Thyroid gland (tissue), 4 donors: Measurements from ENCODE around the gene WDR7. TPM values are rescaled to one million over a fixed set of nuclear protein-coding genes. Genes with fewer than 3 reads are reported as not detected.

Experiments
- DNase-seq, 2 donors: peaks; one replicate each; pipeline ENCODE4 v3.0.0-alpha.2; 2019
- H3K27ac ChIP-seq, 3 donors: fragments of 200-600 bp; sonication (generic); 1 replicate in 2 of 3; 2 replicates in 1 of 3; pipeline ENCODE4 v1.5.1; 2016 to 2019; ENCODE audit warnings: mild to moderate bottlenecking in 1 of 3, moderate library complexity in 1 of 3
- H3K27me3 ChIP-seq: fragments of 200-600 bp; sonication (generic); one replicate; pipeline ENCODE4 v1.5.1; 2019
- H3K36me3 ChIP-seq, 2 donors: fragments of 200-600 bp; sonication (generic); one replicate each; pipeline ENCODE4 v1.5.1; 2016 to 2019
- H3K4me1 ChIP-seq, 2 donors: fragments of 200-600 bp; sonication (generic); one replicate each; pipeline ENCODE4 v1.5.1; 2017 to 2019
- H3K4me3 ChIP-seq, 3 donors: fragments of 200-600 bp; sonication (generic); replicated peaks in 1 of 3; 1 replicate in 2 of 3; 2 replicates in 1 of 3; pipeline ENCODE4 v1.5.1; 2016; ENCODE audit warnings: mild to moderate bottlenecking in 1 of 3
- H3K9me3 ChIP-seq: fragments of 200-600 bp; sonication (generic); one replicate; pipeline ENCODE4 v1.5.1; 2017
- POLR2A ChIP-seq, 2 donors: fragments of 450-650 bp; IDR thresholded peaks; one replicate each; pipeline ENCODE4 v1.6.1; 2017; ENCODE audit warnings: antibody characterized with exemption in 2 of 2, mild to moderate bottlenecking in 2 of 2, moderate library complexity in 1 of 2
- WGBS, 2 donors: methylation state at CpG; one replicate each; pipeline ENCODE4 v1.1.5; 2017; 5-methylcytosine and 5-hydroxymethylcytosine counted together
- intact Hi-C: fragments of 100-400 bp; cut with DNase I; formaldehyde crosslinking; loops from one replicate; pipeline ENCODE4 v1.15.1; 2023
- total RNA-seq, 4 donors: library from RNA; depleted of rRNA; stranded (reverse); fragments of >200 nt; gene quantifications; one replicate each; pipeline ENCODE4 v1.2.3, GENCODE V29; 2016
- TF ChIP-seq, protein P1 (sequence below), 6 experiments: fragments of 200-600 bp in 3 of 6; fragments of 450-650 bp in 3 of 6; sonication (generic) in 3 of 6; IDR thresholded peaks; one replicate each; pipeline ENCODE4 v1.5.1; 2016 to 2019; ENCODE audit warnings: antibody characterized with exemption in 6 of 6, mild to moderate bottlenecking in 2 of 6, inconsistent platforms in 1 of 6, moderate library complexity in 1 of 6

The WDR7 gene
- total RNA-seq, 4 donors from 2014 or later: 42.0 to 88.8 (median 49.6) TPM

DNA sequence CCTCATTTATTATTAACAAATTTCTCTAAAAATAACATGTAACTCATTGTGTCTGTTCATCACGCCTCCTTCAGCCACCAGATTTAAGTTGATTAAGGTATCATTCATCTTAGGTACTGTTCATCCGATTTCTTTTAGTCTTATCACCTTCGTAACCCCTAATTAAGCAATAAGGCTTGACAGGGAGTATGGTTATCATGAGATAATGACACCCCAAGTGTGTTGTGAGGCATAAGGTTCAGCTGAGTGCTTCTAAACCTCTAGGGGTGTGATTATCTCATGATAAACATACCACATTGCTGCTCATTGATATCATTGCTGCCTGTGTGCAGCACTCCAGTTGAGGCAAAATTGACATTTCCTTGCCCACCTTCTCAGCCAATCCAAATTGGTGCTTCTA, 336.9 kb downstream of the WDR7 start:
- Histone ChIP-seq H3K27ac (no peak overlapping the region), H3K9me3 (no peaks in the 10 kb centered on the region), H3K36me3 (no peaks in the 10 kb centered on the region), H3K27me3 (no peaks in the 10 kb centered on the region), H3K4me3 (no peak overlapping the region), H3K4me1 (no peaks in the 10 kb centered on the region)
- TF ChIP-seq POLR2A (IDR thresholded peaks at IDR 0.05): no peak
- TF ChIP-seq, protein P1, sequence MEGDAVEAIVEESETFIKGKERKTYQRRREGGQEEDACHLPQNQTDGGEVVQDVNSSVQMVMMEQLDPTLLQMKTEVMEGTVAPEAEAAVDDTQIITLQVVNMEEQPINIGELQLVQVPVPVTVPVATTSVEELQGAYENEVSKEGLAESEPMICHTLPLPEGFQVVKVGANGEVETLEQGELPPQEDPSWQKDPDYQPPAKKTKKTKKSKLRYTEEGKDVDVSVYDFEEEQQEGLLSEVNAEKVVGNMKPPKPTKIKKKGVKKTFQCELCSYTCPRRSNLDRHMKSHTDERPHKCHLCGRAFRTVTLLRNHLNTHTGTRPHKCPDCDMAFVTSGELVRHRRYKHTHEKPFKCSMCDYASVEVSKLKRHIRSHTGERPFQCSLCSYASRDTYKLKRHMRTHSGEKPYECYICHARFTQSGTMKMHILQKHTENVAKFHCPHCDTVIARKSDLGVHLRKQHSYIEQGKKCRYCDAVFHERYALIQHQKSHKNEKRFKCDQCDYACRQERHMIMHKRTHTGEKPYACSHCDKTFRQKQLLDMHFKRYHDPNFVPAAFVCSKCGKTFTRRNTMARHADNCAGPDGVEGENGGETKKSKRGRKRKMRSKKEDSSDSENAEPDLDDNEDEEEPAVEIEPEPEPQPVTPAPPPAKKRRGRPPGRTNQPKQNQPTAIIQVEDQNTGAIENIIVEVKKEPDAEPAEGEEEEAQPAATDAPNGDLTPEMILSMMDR (IDR thresholded peaks at IDR 0.05): no peak
- WGBS, 2 donors: 93 to 96% methylated on average over 3 of the region's 3 CpGs
- no peak for DNase-seq
- intact Hi-C loops: no loop called here

DNA sequence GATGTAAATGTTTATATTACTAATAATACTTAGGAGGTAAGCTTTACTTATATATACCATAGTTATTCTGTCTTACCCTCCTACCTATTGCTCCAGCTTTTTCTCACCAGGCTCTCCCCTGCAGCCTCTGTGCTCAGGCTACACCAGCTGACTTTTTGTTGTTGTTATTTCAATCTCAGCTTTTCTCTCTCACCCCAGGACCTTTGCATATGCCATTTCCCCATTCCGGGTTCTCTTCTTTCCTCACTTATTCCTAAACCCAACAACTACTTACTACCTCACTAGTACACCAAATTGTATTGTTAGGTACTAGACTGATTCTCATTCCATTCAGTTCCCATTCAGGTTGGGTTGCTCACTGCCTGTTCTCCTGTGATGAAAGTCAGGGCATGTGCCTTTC, 339.5 kb downstream of the WDR7 start:
- DNase-seq: no peak
- Histone ChIP-seq H3K9me3 (no peaks in the 10 kb centered on the region), H3K36me3 (no peaks in the 10 kb centered on the region), H3K27ac (no peak overlapping the region), H3K4me3 (no peak overlapping the region), H3K27me3 (no peaks in the 10 kb centered on the region), H3K4me1 (no peaks in the 10 kb centered on the region)
- TF ChIP-seq, protein P1 (IDR thresholded peaks at IDR 0.05): no peak
- TF ChIP-seq POLR2A (IDR thresholded peaks at IDR 0.05): no peak
- WGBS, 2 donors: 91 to 98% methylated on average over 1 of the region's 1 CpG
- intact Hi-C loops: no loop called here

DNA sequence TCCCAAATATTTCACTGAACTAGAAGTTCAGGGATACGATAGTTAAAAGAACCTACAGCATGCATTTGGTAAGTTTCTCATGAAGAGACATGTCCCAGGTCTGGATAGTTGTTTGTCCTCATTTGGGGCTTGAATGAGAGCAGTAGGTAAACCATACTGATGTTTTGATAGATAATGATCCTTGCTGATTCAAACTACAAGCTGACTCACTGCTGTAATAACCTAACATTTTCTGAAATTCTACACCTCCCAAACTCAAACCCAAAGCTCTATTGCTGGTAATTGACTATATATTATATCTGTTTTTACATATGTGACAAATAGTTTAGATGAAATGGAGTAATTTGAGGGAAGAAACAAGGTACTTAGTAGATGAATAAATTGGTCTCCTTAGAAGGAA, 341.6 kb downstream of the WDR7 start:
- Histone ChIP-seq H3K27ac (no peak overlapping the region), H3K9me3 (no peaks in the 10 kb centered on the region), H3K4me3 (no peak overlapping the region), H3K36me3 (no peaks in the 10 kb centered on the region), H3K4me1 (no peaks in the 10 kb centered on the region), H3K27me3 (no peaks in the 10 kb centered on the region)
- no peak for DNase-seq
- WGBS, 2 donors: 92 to 93% methylated on average over 1 of the region's 1 CpG
- intact Hi-C loops: no loop called here
- TF ChIP-seq POLR2A (IDR thresholded peaks at IDR 0.05): no peak
- TF ChIP-seq, protein P1 (IDR thresholded peaks at IDR 0.05): no peak

DNA sequence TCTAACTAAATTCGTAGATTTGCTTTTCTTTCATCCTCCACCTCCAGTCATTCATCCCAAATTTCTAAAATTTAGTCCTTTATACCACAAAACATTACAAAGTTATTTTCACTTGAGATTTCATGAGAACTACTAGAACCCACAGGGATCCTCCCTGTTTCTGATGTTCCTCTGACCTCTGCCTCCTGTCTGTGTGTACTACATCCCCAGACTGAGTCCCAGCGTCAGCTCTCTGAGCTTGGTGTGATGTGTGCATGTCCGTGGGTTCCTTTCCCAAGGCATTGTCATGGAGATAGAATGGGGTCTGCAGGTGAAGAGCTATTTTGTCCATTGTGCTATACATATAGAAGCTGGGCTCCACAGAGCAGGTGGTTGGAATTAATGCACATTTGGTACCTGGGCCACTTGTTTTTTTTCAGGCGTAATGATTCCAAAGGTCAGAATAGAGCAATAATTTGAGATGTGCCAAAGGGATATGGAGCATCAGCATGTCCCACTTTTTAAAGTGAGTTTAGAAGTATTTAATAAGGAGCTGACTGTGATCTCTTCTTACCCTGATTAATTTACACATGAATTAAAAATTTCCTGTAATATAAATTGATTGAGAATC, 344.5 kb downstream of the WDR7 start:
- intact Hi-C loops: no loop called here
- no peaks in the 10 kb centered on the region for H3K36me3 ChIP-seq
- no peaks in the 10 kb centered on the region for H3K4me1 ChIP-seq
- H3K4me3 ChIP-seq: no peak overlapping the region
- TF ChIP-seq POLR2A (IDR thresholded peaks at IDR 0.05): no peak
- H3K9me3 ChIP-seq: no peaks in the 10 kb centered on the region
- WGBS, 2 donors: 93 to 97% methylated on average over 4 of the region's 4 CpGs
- DNase-seq: no peak
- H3K27me3 ChIP-seq: no peaks in the 10 kb centered on the region
- H3K27ac ChIP-seq: no peak overlapping the region

DNA sequence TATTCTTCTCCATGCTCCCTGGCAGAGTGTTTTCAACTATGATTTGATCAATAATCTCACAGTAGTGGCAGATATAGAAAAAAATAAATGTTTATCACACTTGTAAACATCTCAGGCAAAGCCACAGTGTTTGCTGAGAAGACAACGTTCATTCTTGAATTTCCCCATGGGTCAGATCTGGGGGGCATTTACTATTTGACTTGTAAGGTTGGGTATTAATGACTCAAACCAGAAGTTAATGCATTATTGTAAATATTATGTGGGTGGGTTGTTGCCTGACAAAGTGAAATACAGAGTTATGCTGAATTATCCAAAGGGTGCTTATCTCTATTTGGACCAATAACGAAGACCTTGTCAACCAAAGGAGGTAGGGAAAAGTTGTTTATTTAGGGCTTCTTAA, 346.0 kb downstream of the WDR7 start:
- no peaks in the 10 kb centered on the region for H3K9me3 ChIP-seq
- 87 to 96% methylated on average over 2 of the region's 2 CpGs for WGBS, 2 donors
- no peak for TF ChIP-seq POLR2A (IDR thresholded peaks at IDR 0.05)
- TF ChIP-seq, protein P1 (IDR thresholded peaks at IDR 0.05): no peak

More for the DNA sequence above, 346.0 kb downstream of the WDR7 start:
- Histone ChIP-seq H3K4me3 (no peak overlapping the region), H3K27ac (no peak overlapping the region), H3K4me1 (peaks cover 0 to 1% of the 10 kb centered on the region in 2 donors), H3K36me3 (no peaks in the 10 kb centered on the region), H3K27me3 (no peaks in the 10 kb centered on the region)
- intact Hi-C loops: no loop called here
- no peak for DNase-seq
